Ramos (cell line): Measurements from ENCODE around the gene CD151.

ENCODE experiments used
- in situ Hi-C: fragments of 300-500 bp; cut with MboI; formaldehyde crosslinking; loops from one replicate; pipeline ENCODE4 v1.14.3; 2022; ENCODE audit warnings: low sequenced_read_pairs; ENCODE audit not compliant: unreplicated experiment

CD151 gene

DNA sequence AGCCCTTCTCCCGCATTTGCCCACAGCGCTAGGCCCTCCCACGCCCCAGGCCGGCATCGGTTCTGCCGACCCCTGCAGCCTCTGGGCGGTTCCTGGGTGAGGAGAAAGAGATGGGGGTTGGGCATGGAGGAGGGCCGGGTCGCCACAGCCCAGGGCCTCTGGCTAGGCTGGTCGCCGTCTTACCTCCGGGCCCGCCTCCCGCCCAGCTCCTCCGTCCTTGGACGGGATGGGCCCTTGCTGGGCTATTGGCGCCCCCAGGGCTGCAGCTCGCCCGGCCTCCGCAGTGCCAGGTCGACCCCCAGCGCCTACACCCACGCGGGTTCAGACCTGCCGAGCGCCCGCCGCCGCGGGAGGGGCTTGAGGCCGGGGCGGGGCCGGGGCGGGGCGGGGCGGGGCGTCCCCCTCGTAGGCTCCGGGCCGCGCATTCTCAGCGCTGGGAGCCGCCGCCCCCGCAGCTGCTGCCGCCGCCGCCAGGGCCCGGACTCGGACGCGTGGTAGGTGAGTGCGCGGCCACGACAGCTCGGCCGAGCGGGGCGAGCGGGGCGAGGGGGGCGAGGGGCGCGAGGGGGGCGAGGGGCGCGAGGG is at the start of gene CD151:
Gene CD151 (plus strand): TSS at position 424 of the 585 bp plus-strand sequence. CDS start 3,118 bp downstream, outside the sequence.
- in situ Hi-C loops = no loop called here

DNA sequence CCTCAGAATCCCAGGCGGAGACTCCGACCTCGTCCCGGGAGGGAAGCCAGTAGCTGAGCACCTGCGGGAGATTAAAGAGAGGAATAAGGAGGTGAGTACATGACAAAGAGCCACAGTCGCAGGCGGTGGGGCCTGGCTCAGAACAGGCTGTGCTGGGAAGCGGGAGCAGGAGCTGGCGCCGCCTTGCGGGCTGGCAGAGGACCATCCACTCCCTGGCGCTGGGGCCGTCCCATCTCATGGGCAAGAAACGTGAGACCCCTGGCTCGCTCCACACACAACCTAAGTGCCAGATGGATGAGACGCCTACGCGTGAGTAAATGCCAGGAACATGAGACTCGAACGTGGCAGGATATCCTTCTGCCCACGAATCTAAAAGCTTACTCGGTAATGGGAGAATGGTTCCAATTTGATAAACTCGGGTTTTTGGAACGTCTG is 49.2 kb upstream of the CD151 start:
- in situ Hi-C loops = no loop called here

DNA sequence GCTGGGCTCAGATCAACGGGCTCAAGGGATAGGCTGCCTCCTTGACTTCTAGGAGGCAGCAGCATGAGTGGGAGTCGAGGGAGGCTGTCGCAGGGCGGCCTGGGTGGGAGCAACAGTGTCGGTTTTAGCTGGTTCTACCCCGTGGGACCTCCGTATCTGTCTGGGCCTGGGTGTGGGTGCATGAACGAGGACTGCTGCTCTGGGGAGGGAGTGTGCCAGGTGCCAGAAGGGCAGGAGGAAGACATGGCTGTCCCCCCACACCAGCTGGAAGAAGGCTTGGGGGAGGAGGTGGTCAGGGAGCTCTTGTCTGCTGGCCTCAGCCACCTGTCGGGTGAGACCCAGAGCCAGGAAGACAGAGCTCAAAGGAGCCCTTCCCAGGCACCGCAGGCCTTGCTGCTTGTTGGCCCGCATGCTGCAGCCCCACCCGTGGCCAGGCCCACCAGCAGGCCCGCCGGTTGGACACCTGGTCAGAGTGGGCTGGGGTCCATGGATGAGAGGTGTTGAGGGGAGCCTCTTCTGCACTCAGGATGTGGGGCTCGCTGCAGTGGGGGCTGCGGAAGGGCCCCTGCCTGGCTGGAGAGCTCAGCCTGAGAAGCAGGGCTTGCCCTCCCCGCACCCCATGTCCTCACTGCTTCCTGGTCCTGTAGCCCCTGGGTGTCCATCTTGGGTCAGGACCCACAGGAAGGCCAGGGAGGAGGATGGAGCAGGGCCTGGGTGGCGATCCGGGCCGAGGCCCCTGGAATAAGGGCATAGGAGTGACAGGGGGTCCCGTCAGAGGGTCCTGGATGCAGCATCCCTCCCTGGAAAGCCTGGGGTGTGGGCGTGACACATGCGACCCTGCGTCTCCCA is 46.3 kb upstream of the CD151 start:
- in situ Hi-C loops = no loop called here

DNA sequence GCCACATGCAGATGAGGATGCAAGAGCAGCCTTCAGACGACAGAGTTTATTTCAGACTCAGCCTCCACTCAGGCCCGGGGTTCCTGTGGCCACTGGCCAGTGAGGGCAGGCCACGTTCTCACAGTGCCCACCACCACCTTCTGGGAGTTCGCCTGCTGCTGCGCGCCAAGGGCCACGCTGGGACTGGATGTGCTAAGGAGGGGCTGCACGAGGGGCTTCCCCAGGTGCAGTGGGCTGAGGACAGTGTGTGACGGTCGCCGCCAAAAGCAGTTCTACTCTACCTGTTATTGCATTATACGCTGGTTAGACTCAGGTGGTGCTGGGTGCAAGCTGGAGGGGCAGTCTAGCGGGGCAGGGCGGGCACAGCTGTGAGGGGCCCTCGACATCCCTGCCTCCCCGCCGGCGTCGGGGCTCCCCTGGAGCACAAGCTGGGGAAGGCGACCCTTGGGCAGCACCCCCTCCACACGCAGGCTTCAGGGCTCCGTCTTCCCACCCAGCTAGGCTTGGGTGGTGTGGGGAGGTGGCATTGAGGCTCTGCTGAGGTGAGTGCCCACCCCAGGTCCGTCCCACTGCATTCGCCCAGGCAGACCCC is 45.6 kb upstream of the CD151 start:
- in situ Hi-C loops = no loop called here

DNA sequence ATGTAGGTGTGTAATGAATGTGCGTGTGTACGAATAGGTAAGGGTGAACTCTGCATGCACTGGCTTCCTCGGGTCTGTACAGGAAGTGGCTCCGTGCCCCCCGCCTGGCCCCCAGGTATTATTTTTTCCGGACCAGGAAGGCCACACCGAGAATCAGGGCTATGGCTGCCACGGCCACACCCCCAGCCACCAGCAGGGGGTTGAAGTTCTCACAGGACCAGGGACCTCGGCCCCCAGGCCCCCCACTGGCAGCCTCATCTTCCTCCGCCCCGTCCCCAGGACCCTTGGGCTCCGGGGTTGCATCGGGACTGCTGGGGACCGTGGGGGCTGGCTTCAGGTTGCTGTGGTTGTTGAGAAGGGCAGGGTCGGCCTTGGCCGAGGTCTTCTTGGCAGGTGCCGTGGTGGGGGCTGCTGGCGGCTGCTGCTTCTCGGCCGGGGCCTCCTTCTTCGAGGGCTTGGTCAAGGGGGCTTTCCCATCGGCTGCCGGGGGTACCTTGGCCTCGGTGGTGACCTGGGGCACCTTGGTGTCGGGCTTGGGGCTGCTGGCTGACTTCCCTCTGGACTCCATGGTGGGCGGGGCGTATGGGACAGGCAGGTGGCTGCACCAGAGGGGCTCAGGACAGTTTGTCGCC is 44.6 kb upstream of the CD151 start:
- in situ Hi-C loops = no loop called here

DNA sequence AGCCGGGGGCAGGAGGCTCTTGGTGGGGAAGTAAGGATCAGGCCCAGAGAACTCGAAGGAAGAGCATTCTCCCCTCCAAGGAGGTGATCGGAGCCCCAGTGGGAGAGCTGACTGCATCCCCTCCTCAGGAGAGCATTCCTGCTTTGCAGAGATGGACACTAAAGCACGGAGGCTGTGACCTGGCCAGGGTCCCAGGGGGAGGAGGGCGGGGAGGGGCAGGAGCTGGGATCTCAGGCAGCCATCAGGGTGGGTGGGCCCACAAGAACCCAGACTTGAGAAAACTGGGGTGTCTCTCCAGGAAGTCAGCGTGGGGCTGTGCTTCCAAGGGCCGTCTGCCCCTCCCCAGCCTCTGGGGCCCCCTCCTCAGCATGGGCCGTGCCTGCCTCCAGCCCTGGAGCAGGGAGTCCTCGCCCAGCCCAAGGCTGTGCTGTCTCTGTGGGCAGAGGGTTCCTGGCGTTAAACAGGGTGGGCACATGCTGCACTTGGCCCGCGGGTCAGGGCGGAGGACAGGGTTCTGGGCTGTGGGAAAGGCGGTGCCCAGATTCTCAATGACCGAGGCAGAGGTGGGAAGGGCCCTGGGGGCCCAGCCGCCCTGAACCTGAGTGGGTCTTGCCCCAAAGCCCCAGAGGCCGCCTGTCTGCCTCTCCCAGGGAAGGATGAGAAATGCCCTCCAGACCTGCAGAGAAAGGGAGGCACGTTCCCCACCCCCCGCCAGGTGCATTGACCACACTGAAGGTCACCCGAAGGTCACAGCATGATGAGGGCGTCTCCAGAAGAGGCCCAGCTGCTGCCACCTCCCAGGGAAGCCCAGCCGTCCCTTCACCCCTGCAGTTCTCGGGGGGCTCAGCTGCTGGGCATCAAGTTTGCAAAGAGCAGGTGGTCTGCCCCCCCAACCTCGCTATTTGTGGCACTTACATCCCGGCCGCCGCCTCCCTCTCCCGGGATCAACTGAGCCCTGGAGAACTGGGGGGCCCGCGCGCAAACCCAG is 43.5 kb upstream of the CD151 start:
- in situ Hi-C loops = no loop called here

DNA sequence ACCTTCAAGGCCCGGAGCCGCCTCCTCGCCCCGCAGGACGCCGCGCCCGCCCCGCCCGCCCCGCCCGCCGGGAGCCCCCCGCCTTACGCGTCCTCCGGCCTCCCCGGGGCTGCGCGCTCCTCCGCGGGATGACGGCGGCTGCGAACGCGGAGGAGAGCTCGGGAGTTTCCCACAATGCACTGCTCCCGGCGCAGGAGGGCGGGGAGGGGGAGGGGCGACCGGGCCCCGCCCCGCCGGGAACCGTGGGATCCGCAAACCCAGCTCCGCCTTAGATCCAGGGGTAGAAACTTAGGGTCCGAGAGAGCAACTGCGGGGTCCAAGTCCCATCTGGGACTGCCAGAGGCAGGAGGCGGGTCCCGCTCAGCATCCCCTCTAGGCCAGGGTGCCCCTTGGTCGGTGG is 42.8 kb upstream of the CD151 start, which contains the start of gene CEND1:
Gene CEND1 (minus strand): TSS at position 148 of the 400 bp plus-strand sequence. CDS start 1,514 bp downstream, outside the sequence.
- in situ Hi-C loops = no loop called here

DNA sequence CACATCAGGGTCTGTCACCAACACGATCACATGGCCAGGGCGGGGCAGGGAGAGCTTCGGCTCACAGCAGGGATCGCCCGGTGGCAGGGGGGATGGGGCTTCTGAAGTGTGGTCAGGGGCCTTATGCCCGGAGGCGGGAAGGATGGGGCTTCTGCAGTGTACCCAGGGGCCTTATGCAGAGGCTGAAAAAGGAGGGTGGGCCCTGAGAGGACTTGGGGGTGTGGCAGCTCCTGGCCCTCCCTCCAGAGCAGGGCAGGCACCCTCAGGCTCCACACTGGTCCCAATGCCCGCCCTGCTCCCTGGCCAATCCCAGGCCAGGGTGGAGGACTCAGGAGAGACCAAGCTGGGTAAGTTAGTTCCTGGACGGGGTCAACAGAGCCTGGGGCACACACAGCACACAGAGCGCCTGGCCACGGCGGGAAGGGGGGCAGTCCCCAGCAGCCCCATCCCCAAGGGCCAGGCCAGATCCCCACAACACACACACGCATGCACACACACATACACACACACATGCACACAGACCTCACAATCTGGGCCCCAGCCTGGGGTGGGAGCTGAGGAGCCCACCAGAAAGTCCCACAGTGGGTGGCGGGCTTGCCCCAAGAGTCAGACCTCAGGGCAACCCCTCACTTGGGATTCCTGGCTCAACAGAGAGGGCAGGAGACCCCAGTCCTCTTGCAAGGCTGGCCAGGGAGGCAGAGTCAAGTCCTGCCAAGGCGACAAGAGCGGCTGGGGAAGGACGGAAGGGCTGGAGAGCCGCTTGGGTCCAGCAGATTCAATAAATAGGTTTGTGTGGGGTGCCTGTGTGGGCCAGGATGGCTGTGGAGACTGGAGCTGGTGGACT is 41.8 kb upstream of the CD151 start:
- in situ Hi-C loops = no loop called here

DNA sequence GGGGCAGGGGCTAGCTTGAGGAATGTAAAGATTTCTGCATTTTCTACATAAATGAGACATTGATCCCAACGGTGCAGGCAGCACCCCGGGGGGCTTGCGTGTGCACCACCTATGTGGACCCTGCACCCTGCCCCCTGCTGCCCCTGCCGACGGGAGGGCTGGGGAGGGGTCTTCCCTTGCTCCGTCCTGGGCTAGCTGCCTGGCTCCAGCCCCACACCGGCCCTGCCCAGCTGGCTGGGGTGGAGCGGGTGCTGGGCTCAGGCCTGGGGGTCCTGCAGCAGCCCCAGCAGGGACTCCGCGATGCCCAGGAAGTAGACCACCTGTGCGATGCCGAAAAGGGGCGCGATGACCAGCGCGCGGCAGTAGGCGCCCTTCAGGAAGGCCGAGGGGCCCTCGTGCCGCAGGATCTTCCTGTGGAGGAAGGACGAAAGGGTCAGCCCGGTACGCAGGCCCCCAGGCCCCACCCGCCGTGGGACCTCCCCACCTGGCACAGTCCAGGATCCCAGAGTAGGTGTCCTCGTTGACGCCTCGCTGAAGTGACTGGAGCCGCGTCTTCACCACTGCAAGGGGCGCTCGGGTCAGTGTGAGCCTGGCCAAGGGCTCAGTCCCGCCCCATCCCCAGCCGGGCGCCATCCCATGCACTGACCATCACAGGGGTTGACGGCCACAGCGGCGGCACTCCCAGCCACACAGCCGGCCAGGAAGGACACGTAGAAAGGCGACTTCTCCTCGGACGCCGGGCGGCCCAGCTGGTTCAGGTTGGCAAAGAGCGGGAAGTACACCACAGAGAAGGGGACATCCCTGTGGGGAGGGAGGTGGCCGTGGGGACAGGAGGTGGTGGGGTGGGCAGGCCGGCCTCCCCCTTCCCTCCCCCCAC is 40.9 kb upstream of the CD151 start:
- in situ Hi-C loops = no loop called here

DNA sequence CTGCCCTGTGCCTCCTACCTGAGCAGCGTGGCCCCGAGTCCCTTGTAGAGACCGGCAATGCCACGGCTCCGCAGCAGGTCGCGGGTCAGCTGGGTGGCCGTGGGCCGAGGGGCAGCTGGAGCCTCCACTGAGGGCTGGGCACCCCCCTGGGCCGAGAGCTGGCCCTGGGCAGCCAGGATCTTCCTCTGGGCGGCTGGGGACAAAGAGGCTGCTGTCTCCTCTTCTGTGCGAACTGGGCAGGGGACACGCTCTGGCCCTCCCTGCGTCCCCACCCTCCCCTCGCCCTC is 40.3 kb upstream of the CD151 start:
- in situ Hi-C loops = no loop called here

DNA sequence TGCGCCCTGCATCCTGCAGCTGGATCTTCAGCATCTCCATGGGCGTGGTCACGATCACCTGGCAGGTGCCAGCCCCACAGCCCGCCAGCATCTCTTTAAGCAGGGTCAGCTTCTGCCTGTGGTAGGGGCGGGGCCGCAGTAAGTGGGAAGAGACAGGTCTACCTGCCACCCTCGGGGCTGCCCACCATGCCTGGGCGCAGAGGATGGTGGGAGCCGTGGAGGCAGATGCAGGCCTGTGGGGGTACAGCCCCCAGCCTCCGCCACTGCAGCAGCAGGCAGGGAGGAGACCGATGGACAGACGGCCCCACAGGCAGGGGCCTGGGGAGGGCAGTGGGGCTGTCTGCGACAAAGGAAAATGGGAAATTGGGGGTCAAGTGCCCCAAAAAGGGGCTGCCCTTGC is 39.9 kb upstream of the CD151 start:
- in situ Hi-C loops = no loop called here

DNA sequence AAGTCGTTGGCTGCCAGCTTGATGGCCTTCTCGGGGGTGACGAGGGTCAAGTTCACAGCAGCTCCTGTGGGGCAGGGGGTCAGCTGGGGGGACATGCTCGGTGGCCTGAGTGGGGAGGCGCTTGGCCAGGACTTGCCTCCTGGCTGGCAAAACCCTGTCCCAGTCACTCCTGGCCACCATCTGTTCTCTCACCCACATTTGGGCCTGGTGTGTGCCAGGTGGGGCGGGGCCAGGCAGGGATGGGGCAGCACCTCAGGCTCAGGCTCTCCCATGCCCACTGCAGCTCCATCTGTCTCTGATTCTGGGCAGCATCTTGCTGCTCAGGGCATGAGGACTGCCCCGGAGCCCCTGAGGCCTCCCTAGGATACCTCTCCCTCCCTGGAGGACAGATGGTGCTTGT is 39.2 kb upstream of the CD151 start:
- in situ Hi-C loops = no loop called here

DNA sequence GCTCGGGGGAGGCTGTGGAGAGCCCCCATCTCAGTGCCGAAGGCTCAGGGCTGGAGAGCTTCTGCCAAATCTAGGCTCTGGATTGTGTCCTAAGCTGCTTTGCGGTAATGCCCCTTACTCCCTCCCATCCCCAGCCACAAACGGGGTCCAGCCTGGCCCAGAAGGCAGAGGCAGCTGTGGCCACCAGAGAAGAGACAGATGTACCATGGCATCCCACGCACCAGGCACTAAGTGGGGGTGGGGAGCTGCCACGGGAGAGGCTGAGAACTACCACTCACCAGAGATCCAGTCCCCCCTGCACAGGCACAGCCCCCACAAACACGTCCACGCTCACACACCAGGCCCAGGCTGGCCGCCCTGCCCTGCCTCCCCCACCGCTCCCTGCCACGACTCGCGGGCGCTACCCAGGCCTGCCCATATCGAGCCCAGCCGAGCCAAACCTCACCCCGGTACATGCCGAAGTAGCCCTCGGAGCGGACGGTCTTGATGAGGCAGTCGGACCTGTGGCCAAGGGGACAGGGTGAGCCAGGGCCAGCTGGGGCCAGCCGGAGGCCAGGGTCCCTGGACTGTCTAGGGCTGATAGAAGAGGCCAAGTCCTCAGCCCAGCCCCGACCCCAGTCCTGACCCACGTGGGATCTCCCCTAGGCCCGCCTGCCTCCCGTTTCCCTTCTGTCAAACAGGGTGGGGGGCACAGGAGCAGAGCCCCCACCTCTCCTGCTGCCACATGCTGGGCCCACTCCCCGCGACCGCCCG is 38.6 kb upstream of the CD151 start:
- in situ Hi-C loops = no loop called here

DNA sequence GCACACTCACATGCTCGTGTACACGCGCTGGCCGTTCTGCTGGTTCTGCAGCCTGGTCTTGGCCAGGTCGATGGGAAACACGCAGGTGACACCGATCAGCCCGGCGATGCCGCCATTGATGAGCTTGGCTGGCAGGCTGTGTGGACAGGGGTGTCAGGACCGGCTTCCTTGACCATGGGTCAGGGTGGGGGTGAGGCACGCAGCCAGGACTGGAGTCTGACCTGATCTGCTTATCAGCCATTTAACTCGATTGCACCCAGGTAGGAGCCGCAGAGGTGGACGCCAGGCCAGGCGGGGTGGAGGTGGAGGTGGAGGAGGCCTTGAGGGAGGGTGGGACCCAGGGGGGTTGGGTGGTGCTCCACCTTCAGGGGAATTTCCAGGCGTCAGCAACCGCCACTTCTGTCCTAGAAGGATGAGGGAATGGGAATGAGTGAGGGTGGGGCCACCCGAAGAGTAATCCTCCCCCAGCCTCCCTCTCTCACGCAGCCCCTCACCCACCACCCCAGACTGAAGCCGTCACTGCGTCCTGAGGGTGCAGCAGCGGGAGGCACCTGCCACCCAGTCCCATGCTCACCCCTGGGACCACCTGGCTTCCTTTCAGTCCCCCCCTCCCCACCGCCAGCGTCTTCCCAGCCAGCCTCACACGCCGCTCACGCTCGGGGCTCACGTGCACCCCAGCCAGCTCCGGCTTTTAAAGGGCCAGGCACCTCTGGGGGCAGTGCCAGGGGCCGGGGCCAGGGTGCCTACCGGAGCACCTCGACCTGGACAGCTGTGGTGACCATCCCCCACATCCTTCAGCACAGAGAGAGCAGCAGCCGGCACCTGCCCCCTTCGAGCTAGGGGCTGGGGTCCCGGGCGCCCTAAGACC is 37.8 kb upstream of the CD151 start:
- in situ Hi-C loops = no loop called here

DNA sequence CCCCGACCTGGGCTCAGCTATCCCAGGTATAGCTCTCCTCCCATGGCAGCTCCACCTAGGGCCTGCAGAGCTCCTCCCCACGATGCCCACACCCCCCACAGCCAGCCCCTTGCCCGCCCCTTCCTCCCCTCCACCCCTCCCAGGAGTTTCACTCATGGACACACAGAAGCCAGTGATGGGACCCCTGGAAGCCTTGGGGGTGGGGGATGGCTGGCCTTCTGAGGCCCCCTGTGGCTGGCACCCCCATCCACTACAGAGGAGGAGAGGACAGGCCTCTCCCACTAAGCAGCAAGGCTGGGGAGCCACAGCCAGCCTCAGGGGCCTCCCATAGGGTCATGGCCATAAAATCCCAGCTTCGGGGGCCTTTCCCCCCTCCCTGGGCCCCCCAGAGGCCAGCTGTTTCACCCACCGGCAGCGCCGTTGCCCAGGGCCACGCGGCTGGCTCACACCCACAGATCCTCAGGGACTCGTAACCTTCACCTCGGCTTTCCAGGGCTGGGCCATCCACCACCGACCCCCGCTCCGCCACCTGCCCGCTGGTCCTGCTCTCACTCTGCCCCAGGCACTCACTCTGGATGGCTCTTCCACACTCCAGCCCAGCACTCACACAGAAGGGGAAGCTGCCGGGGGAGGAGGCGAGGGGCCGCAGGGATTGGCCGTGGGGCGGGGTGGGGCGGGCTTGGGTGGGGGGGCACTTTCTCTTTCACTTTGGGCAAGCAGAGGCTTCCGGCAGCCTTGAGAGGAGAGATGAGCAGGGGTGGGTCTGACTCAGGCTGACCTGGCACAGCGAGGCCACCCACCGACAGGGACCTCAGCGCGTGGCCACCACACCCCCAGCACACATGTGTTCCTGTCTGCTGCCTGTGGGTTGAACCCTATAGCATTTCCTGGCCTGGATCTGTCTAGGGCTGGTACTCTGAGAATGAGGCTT is 36.9 kb upstream of the CD151 start:
- in situ Hi-C loops = no loop called here
